GM12801 (cell line): ENCODE results near the gene STOX2.

Experiments
- TF ChIP-seq, protein P1 (sequence below): IDR thresholded peaks from one replicate; pipeline ENCODE4 v1.5.1; 2011; ENCODE audit warnings: control low read depth; ENCODE audit not compliant: insufficient read length; ENCODE audit errors: extremely low read depth

The STOX2 gene

DNA sequence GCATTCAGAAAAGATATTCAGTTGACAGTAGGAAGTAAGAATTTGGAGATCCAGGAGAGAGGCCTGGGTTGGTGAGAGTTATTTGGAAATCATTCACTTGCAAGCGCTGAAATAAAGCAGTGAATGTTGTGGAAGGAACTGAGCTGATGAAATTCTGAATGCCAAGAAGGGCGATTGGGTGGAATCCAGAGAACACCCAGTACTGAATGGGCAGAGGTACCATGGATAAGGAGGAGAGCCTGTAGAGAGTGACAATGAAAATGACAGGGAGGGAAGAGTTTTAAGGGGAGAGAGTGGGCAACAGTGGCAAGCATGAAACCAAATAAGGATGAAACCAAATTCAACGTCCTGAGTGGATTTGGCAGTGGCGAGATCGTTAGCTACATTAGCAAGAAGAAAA is 6.7 kb upstream of the STOX2 start:
- TF ChIP-seq, protein P1, sequence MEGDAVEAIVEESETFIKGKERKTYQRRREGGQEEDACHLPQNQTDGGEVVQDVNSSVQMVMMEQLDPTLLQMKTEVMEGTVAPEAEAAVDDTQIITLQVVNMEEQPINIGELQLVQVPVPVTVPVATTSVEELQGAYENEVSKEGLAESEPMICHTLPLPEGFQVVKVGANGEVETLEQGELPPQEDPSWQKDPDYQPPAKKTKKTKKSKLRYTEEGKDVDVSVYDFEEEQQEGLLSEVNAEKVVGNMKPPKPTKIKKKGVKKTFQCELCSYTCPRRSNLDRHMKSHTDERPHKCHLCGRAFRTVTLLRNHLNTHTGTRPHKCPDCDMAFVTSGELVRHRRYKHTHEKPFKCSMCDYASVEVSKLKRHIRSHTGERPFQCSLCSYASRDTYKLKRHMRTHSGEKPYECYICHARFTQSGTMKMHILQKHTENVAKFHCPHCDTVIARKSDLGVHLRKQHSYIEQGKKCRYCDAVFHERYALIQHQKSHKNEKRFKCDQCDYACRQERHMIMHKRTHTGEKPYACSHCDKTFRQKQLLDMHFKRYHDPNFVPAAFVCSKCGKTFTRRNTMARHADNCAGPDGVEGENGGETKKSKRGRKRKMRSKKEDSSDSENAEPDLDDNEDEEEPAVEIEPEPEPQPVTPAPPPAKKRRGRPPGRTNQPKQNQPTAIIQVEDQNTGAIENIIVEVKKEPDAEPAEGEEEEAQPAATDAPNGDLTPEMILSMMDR, result no peak

DNA sequence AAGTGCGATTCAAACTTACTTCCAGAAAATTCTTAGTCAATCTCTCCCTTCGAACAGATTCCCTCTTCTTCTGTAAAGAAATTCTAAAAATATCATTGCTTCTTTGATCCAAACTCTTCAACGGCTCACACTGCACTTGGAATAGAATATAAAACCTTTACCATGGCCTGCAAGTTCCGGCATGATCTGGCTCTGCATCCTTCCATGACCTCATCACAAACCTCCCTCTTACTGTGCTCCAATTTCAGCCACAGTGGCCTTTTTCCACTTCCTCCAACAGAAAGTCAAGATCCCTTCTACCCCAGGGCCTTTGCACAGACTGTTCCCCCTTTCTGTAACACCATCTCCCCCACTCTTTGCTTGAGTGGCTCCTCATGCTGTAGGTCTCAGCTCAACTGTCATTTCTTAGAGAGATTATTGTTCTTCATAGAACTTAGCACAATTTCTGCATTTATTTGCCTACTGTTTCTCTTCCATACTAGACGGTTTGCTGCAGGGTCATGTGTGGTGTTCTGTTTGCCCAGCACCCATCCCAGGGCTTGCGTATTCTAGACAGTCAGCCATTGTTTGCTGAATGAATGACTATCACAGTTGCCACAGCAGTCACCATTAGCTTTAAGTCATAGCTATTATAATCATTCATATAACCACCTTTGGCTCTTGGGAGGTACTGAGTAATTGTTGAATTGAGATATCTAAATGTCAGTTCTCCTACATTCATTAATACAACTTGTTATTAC is 1.9 kb upstream of the STOX2 start:
- TF ChIP-seq, protein P1, result no peak

DNA sequence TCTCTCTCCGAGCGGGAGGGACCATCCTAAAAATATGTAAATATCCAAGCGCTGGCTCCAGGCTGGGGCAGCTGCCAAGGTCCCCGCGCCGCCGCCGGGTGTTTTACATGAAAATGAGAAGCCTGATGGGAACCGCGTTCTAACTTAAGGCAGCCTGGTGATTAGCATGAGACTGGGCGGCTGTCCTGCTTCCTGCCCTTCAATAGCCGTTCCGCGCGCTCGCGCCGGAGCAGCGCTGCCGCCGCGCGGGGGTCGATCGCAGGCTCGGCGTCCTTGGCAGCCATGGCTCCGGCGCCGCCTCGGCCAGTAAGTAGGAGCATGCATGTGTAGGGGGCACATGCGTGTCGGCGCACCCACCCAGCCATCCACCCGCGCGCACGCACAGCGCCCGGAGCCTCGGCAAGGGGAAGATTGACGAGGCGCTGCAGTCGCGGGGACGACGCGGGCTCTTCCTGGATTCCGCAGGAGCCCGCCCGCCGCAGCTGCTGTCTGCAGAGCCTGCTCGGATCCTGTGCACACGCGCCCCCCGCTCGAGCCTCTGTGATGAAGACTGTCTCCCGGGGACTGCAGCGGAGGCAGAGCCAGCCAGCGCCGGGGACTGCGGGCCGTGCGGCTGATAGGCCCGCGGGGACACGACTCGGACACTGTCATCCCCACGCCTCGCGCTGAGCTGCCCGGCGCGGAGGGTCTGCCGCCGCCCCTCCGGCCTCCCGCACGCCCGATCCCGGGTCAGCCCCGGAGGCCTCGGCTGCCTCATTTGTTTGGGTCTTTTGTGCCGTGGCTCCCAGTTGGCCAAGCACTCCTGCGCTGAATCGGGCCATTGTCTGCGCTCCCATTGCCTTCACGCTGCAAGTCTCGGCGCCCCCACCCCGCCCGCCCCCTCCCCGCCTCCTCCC is 734 bp downstream of the STOX2 start:
- TF ChIP-seq, protein P1, result no peak

DNA sequence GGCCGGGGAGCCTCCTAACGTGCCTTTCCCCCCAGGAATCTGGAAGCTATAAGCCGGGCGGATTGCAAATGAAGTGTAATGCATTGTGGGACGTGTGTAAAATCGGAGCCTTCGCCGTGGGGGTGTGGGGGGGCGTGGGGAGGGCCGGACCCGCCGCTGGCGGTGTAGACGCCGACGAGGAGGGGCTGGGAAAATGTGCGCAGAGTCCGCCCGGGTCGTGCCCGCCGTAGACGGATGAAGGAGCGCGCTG is 1.3 kb downstream of the STOX2 start:
- TF ChIP-seq, protein P1, result no peak

DNA sequence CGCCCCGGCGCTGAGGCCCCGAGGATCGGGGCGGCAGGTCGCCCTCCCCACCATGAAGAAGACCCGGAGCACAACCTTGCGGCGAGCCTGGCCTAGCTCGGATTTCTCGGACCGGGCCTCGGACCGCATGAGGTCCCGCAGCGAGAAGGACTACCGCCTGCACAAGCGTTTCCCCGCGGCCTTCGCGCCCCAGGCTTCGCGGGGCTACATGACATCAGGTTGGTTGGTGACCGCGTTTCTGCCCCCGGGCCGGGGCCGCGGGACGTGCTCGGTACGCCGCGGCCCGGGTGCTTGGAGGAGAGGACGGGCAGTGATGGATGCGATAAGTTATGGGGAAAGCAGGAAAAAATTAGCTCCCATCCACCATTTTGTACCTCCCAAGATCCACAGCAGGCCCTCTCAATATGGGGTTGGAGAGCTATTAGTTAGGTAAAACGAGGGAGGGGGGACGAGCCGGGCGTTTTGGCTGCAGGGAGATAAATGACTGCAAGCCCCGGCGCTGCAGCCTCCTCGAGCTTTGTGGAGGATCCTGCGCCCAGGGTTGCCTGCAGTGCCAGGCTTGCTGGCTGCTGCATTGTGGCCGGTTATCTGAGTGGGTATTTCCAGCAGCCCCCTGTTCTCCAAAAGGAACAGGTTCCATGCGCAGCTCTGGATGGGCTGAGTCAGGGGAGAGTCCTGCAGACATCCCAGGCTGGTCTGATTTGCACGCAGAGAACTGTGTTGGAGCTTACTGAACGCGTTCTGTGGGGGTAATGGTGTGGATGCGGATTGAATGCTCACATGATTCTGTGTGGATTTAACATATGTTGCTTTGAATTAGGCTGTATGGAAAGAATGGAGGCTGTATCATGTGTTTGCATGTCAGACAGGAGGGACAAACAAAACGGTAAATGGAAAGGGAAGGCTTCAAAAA is 1.9 kb downstream of the STOX2 start:
- TF ChIP-seq, protein P1, result no peak

DNA sequence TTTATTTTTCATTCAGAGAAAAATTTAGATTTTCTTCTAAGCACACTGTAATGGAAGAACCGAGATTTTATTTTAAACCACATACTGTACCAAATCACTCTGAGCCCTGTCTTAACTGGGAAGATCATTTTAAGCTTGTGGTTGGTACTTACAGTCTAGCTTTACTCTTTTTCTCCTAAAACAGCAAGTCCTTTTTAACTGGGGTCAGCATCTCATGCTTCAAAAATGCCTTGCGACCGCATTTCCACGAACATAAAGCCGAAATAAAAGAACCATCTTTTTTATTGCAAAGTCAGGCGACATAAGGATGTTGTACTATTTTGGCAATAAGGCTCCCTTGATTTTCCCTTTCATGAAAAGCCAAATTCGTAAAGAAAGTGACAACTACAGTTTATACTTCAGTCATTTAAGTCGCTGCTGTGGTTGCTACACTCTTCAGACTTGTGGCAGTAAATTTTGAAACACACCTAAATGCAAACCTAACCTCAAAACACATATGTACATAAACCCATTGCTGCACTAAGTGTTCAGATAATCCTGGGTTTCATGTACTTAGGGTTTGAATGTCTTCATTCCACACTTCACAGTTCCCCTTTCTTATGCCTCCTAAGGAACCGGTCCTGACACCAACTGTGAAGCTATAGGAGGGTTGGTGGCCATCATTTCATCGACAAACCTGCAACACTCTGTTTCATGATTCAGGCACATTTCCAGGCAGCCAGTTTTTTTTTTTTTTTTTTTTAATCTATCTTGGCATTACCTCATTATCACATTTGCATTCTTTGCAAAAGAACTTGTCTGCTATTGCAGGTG is 3.0 kb downstream of the STOX2 start:
- TF ChIP-seq, protein P1, result no peak
